ENCODE results near the gene CCDC183.
"Not testable (repeated sequence)": the region's sequence is repeated elsewhere in the genome, so short reads cannot be mapped to it uniquely, and the experiment has no call there.

The CCDC183 gene

DNA sequence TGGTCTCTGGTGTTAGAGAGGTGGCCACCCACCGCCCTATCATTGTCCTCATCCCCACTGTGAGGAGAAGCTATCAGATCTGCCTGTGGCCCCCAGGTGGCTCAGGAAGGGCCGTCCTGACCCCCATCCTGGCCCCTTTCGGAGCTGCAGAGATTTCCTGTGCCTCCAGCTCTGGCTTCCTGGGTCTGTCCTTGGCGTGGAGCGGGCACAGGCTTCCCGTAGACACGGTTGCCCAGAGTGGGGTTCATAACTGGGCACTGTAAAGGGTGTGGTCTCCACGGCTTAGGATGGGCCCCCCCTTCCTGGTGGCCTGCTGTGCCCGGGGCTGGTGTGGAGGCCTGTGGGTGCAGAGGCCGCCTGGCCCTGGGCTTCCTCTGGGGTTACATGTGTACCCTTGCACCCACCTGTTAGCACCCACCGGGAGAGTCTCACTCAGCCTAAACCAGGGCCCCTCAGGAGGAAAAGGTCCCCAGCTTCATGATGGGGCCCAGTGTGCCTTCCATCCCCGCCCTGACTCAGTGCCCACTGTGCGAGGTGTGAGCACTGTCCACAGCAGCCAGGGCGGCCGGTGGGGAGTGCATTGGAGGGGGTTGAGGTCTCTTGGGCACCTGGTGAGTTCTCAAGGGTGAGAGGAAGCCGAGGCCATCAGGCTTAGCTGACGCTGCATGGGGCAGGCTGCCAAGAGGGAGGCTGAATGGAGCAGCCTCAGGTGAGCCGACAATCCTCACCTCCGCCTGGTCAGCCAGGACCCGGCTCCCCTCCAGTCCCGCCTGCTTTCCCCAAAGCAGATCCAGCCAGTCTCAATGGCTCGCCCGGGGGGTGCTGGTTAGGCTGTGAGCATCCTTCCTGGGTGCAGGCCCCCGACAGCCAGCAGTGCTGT is 30.8 kb downstream of the CCDC183 start:
- DNase-seq = no peak

DNA sequence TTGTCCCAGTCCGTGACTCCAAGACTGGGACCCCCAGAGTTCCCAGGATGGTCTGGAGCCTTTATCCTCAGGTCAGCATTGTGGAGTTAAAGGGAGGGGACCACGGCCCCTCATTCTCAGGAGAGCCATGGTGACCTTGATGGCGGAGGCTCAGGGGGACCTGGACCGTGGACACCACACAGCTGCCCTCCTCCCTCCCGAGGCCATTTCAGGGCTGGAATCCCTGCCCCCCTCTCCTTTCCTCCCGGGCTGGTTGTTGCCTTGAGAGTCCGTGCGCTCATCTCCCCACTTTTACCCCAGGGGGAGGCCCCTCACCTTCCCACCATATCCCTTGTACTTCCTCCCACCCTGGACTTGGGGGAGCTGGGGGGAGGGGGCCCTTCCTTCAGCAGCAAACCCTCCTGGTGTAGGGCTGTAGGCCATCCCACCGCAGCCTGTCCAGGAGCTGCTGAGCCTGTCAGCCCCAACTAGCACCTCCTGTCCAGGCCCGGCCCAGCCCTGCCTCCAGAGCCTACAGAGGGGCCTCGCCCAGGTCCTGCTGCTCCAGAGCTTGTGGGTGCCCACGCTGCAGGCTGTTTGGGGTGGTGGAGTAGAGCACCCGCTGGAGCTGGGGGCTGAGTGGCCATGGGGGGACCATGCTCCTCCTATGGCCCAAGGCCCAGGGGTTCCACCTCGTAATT is 31.8 kb downstream of the CCDC183 start:
- DNase-seq = no peak

DNA sequence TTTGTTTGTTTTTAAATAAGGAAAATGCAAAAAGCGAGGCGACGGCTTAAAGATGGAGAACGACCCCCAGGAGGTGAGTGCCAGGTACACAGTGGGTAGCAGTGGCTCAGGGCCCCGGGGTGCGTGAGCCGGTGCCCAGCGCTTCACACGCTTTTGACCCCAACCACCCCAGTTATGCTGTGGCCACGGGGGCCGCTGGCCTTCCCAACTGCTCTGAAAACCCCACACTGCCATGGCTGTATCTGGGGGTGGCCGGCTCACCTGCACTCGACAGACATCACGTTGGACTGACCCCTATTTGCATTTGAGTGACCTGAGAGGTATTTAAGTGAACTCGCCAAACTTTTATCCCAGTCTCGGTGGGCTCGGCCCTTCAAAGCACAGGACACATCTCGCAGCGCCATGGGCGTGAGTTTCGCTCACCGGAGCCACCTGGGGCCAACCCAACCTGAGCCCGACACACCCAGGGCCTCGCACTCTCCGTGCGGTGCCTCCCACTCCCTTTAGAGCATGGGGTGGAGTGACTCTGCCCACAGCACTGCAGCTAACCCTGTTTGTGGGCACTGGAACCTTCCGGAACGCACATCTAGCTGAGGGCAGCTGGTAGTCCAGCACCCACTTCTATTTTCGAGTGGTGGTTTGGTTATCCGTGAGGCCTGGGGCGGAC is 32.5 kb downstream of the CCDC183 start:
- DNase-seq = no peak

DNA sequence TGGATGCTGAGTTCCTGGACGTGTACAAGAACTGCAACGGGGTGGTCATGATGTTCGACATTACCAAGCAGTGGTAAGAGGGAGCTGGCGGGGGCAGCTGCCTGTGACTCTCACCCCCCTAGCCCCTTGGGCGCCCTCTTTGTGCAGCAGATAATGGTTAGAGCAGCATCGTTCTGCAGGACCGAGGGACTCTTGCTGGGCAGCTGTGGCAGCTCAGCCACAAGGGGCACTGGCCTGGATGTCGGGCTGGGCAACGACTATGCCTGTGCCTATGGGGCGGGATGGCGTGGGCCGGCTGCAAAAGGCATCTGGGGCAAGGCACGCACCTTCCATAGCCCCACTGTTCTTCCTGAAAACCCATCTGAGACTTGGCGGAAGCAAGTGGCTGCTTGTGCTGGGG is 33.3 kb downstream of the CCDC183 start:
- DNase-seq = no peak

DNA sequence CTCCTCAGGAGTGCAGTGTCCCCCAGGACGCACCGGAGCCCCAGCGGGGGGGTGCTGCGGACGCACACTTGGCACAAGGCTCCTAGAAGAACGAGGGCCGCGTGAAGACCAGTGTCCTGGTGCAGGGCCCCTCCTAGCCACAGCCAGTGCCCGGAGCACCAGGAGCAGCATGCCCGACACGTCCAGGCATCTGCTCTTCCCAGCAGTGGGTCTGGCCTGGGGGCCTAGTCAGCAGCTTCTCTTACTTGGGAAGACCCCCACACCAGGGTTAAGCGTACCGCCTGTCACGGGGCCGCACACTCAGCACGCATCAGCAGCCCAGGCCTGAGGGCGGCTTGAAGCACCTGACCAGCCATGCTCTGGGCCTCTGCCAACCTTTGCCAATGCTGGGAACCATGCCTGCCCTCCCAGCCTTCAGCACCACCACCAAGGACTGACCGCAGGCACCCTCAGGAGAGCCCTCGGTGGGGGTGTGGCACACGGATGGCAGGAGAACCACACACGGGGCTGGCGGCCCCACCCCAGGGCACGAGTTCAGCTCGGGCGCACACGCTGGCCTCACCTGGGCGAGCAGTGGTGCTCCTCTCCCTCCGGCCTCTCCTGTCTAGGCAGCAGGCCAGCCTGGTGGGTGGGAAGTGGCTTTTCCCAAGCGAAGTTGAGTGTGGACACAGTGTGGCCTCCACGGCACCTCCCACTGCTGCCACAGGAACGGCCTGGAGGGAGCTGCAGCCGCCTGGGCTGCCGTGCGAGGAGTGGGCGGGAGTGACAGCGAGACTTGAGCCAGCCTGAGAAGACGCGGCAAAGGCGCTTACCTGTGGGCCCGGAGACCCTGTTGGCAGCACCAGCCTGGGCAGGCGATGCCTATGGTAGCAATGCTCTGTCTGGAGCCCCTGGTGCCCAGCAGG is 34.1 kb downstream of the CCDC183 start:
- no peak for DNase-seq

DNA sequence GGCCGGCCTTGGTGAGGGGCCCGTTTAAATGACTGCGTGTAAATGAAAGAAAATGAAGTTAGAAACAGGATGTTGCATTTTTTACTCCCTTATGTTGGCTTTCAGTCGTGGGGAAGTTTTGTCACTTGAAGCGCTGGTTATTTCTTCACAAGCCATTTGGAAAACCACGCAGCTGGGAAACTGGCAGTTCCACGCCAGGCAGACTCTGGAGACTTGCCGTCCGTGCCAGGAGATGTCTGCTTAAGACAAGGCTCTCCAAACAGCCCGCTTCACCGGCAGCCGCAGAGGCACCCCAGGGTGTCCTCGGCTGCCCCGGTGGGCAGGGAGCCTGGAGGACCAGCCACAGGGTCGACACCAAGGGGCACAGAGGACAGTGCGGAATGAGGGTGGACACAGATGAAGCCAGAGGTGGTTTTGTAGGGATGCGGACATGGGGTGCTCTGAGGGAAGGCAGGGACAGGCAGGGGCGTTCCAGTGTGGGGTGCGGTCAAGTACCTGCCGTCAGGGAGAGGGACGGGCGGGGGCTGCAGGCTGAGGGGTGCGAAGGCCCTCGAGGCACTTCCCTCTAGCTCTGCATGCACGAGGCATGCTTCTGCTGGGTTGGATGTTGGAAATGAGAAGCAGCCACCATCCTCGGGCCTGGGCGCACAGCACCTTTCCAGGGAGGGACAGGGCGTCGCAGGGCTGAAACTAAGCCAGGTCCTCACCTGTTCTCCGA is 35.0 kb downstream of the CCDC183 start:
- DNase-seq = no peak

DNA sequence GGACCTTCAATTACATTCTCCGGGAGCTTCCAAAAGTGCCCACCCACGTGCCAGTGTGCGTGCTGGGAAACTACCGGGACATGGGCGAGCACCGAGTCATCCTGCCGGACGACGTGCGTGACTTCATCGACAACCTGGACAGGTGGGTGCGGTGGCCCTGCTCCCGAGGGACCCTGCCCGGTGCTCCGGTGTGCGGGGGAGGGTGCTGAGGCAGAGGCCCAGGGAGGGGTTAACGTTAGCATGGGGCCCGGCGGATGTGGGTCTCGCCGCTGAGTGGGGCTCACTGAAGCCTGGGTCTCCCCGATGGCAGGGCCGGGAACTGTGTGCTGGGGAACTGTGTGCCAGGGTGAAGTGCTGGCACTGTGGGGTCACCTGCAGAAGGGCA is 35.6 kb downstream of the CCDC183 start:
- DNase-seq = no peak

DNA sequence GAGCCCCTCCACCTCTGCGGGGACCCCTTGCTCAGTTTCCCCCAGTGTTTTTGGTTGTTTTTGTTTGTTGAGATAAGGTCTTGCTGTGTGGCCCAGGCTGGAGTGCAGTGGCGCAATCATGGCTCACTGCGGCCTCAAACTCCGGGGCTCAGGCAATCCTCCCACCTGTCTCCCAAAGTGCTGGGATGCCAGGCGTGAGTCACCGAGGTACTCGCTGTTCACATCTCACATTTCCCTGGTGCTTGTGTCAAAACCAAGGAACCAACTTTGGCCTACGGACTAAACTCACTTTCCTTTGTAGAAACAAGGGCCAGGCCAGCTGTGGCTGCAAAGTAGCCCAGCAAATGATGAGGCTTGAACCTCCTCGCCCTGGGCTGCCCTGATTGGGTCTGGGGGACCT is 36.4 kb downstream of the CCDC183 start:
- DNase-seq = no peak

DNA sequence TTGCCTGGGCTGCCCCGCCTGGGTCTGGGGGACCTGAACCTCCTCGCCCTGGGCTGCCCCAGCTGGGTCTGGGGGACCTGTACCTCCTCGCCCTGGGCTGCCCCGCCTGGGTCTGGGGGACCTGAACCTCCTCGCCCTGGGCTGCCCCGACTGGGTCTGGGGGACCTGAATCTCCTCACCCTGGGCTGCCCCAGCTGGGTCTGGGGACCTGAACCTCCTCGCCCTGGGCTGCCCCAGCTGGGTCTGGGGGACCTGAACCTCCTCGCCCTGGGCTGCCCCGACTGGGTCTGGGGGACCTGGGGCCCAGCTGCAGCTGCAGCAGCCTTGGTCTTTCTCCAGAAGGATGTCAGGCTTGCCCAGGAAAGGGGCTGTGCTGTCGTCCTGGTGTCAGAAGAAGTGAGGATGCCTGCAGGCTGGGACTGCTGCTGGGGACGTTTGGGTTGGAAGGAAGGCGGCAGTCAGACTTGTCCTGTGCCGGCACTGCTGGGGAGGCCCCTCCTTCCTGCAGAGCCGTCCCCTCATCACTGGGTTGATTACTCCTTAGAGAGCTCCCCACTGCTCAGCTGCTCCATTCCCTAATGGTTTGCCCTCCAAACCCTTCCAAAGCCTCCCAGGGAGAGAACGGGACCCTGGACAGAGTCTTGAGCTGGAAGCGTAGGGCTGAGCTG is 37.4 kb downstream of the CCDC183 start:
- DNase-seq = not testable (repeated sequence)

DNA sequence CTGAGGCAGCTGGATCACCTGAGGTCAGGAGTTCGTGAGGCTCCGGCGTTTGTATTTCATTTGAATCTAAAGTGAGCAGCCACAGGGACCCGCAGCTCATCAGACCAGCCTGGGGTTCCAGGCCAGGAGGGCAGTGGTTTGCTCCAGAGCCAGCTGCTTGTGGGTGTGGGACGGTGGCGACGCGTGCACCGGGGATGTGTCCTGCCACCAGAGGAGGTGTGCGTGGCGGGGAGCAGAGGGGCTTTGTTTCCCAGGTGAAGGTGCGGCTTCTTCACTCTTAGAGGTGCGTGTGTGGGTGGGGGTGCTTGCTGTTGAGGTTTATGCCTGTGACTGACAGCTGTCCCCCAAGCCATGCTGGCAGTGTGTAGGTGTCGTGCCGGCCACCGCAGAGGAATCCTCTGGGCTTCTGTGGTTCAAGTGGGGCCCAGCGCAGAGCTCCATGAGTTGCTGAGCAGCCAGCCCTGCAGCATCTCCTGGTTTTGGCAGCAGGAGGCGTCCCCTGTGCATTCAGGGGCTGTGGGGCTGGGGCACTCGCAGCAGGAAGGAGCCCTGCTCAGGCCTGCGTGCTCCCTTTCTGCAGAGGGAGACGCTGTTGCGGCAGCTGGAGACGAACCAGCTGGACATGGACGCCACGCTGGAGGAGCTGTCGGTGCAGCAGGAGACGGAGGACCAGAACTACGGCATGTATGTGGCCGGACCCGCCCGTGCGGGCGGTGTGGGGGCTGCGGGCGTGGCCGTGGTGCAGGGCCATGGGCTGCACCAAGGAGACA is 39.2 kb downstream of the CCDC183 start:
- no peak for DNase-seq

DNA sequence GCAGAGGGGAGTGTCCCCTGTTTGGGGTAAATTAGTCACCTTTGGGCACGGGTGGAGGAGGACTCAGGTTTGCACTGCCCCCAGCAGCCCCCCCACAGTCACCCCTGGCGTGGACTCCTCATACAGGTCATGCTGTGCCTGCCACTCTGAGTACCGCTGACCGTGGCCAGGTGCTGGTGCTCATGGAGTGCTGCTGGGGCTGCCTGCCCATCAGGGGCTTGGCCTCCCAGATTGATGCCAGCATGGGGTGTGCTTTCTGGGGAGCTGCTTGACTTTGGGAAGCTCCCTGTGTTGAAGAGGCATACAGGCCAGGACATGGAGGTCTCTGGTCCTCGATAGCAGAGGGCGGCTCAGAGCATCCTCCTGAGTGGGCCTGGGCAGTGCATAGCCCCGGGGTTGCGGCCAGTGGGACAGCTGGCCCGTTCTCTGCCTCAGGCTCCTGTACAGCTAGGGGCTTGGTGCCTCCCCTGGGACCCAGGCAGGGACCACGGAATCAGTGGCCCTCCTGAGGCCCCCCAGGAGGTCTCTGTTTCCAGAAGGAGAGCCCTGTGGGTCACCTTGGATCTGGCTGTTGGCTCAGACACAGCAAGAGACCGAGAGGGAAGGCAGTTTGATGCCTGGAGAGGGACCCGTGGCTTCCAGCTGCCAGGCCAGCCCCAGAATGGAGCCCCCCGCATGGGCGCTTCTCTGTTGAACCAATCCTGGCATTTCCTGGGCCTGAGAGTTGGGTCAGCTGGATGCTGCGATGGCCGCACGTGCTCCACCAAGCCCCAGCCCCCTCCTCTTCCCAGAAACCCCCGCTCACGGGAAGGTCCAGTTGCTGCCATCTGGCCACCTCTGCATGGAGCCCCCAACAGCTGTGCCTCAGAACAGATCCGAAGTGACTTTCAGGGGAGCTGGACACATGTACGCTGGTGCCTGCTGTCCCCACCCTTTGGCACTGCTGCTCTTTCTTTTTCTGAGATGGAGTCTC is 40.1 kb downstream of the CCDC183 start:
- no peak for DNase-seq

DNA sequence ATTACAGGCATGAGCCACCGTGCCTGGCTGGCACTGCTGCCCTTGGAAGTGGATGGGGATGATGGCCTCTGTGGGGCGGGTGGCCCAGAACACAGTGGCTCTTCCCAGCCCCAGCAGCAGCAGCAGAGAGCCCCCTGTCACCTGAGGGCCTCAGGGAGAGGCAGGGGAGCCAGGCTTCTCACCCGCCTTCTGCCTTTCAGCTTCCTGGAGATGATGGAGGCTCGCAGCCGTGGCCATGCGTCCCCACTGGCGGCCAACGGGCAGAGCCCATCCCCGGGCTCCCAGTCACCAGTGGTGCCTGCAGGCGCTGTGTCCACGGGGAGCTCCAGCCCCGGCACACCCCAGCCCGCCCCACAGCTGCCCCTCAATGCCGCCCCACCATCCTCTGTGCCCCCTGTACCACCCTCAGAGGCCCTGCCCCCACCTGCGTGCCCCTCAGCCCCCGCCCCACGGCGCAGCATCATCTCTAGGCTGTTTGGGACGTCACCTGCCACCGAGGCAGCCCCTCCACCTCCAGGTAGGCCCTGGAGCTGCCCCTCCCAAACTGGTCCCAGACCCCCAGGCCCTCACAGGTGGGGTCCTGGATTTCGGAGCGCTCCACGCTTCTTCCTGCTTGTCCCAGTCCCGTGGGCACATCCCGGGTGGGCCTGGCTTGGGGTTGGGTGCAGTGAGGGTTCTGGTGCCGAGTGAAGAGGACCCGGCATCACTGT is 41.2 kb downstream of the CCDC183 start:
- DNase-seq = no peak

DNA sequence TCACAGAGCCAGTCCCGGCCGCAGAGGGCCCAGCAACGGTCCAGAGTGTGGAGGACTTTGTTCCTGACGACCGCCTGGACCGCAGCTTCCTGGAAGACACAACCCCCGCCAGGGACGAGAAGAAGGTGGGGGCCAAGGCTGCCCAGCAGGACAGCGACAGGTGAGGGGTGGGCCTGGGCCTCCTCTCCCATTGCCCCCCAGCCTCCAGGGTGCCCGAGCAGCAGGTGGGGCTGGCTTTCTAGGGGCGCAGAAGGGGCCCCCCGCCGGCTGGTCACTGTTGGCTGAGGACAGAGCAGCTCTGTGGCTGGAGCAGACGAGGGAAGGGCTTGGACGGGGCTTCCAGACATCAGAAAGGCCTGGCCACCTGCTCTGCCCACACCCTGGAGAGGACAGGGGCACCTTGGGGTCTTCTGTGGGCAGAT is 41.7 kb downstream of the CCDC183 start:
- not testable (repeated sequence) for DNase-seq

DNA sequence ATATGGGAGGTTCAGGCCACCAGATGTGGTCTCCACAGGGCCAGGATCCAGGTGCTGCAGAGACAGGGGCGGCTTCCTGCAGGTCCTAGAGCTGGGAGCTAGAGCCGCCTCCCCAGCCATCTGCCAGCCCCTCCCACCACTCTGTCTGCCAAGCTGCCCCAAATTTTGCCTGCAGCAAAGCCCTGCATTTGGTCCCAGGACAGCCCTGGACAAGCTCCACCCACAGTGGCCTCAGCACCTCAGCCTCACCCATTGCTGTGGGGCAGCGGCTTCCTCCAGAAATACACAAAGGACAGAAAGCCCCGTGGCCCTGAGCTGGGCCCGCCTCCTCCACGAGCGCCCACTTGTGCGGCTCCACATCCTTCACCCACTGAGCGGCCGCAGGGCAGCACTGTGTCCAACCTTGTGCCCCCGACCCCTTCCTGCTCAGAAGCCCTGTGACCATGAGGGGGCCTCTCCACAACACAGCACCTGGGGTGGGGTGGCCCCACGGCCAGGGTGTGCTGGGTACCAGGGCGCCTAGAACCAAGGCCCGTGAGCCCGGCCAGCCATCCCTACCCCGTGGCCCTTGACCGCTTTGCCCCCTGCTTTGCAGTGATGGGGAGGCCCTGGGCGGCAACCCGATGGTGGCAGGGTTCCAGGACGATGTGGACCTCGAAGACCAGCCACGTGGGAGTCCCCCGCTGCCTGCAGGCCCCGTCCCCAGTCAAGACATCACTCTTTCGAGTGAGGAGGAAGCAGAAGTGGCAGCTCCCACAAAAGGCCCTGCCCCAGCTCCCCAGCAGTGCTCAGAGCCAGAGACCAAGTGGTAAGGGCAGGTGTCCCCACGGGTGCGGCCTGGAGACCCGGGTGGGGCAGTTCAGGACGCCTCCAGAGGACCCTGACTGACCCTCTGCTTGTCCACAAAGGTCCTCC is 42.4 kb downstream of the CCDC183 start:
- no peak for DNase-seq

DNA sequence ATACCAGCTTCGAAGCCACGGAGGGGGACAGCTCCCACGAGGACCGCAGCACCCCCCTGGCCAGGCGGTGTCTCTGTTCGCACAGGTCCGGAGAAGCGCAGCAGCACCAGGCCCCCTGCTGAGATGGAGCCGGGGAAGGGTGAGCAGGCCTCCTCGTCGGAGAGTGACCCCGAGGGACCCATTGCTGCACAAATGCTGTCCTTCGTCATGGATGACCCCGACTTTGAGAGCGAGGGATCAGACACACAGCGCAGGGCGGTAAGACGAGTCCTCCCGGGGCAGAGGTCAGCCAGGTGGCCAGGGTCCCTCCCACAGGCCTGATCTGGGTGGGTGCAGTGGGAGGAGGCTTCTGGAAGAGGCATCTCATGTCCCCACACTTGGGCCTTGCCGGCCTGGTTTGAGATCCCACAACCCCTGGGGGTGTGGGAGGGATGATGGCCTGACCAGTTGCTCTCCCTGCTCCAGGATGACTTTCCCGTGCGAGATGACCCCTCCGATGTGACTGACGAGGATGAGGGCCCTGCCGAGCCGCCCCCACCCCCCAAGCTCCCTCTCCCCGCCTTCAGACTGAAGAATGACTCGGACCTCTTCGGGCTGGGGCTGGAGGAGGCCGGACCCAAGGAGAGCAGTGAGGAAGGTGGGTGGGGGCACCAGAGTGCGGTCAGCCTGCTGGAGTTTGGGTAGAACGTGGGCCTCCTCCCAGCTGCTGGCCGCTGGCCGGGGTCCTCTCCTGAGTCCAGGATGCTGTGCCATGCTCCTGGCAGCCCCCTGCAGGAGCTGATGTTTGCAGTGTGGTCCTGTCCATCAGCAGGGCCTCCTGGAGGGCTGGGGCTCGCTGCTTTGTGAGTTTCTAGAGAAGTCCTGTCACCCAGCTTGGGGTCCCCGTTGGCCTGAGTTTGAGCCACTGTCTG is 43.3 kb downstream of the CCDC183 start:
- no peak for DNase-seq

DNA sequence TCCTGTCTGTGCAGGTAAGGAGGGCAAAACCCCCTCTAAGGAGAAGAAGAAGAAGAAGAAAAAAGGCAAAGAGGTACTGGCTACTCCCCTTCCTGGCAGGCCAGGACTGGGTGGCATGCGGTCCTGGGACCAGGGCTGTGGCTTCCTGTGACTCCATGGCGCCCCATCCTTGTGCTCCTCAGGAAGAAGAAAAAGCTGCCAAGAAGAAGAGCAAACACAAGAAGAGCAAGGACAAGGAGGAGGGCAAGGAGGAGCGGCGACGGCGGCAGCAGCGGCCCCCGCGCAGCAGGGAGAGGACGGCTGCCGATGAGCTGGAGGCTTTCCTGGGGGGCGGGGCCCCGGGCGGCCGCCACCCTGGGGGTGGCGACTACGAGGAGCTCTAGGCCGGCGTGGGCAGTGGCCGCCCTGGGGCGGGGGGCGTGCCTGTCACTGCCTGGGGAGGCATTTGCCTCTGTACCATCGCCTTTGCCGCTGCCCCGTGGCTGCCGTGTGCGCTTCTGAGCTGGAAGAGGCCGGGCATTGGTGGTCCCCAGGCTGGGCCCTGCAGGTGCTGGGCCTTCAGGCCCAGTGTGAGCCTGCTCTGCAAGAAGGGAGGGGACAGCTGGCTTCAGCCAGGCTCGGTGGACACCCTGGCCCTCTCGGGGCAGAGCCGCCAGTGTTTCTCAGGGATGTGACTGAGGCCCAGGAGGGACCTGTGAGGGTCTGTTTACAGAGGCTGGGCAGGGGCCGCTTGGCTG is 44.2 kb downstream of the CCDC183 start:
- DNase-seq = no peak

All from stimulated activated CD4-positive, alpha-beta T cell treated with anti-CD3 and anti-CD28 coated beads, Interleukin-12 subunit alpha, Interleukin-12 subunit beta, amount 100 ng/mL, for 4 hours (primary cell).